Measurements from ENCODE around the gene ELL. TPM values are rescaled to one million over a fixed set of nuclear protein-coding genes. Genes with fewer than 3 reads are reported as not detected.

Gene ELL
- total RNA-seq, 1 donor = 18.5 TPM

GRCh38 chr19:18437491-18438330 lies 84.2 kb downstream of the ELL start, which contains the start of gene ISYNA1:
ISYNA1 (minus strand) TSS chr19:18438133; CDS start chr19:18437979, 154 bp downstream.
- H4K20me1 ChIP-seq (ENCODE audit: insufficient read depth, low read length) = peaks cover 33% of the 10 kb centered on the region

GRCh38 chr19:18436671-18437490 lies 85.0 kb downstream of the ELL start:
- Histone ChIP-seq H4K20me1 (ENCODE audit: insufficient read depth, low read length) (peaks cover 27% of the 10 kb centered on the region), H3K27ac (ENCODE audit: low read depth, low read length) (no peak overlapping the region), H3K79me2 (ENCODE audit: insufficient read depth, low read length) (no peaks in the 10 kb centered on the region), H3K27me3 (ENCODE audit: insufficient read depth, low read length) (no peaks in the 10 kb centered on the region), H3K4me1 (ENCODE audit: insufficient read depth, low read length) (peaks cover 22% of the 10 kb centered on the region), H3K36me3 (ENCODE audit: insufficient read depth, low read length) (peaks cover 11% of the 10 kb centered on the region), H3K4me3 (ENCODE audit: insufficient read depth, low read length) (peak overlapping the region; percentile 68), H3K9me3 (ENCODE audit: low read depth, low read length) (no peaks in the 10 kb centered on the region), H2AFZ (ENCODE audit: low read length) (no peak overlapping the region), H3K4me2 (ENCODE audit: insufficient read depth, low read length) (peak overlapping the region; percentile 77)
- TF ChIP-seq, protein P1, sequence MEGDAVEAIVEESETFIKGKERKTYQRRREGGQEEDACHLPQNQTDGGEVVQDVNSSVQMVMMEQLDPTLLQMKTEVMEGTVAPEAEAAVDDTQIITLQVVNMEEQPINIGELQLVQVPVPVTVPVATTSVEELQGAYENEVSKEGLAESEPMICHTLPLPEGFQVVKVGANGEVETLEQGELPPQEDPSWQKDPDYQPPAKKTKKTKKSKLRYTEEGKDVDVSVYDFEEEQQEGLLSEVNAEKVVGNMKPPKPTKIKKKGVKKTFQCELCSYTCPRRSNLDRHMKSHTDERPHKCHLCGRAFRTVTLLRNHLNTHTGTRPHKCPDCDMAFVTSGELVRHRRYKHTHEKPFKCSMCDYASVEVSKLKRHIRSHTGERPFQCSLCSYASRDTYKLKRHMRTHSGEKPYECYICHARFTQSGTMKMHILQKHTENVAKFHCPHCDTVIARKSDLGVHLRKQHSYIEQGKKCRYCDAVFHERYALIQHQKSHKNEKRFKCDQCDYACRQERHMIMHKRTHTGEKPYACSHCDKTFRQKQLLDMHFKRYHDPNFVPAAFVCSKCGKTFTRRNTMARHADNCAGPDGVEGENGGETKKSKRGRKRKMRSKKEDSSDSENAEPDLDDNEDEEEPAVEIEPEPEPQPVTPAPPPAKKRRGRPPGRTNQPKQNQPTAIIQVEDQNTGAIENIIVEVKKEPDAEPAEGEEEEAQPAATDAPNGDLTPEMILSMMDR (IDR thresholded peaks at IDR 0.05; ENCODE audit: extremely low read depth, low read depth, low read length) = no peak
- peak; percentile 99 for DNase-seq (ENCODE audit: insufficient read length, low spot score, missing footprints)

More at GRCh38 chr19:18437491-18438330, 84.2 kb downstream of the ELL start, which contains the start of gene ISYNA1:
- Histone ChIP-seq H3K27ac (ENCODE audit: low read depth, low read length) (no peak within 1 kb of the TSS), H3K4me2 (ENCODE audit: insufficient read depth, low read length) (peak within 1 kb of the TSS; percentile 77), H3K4me3 (ENCODE audit: insufficient read depth, low read length) (peak within 1 kb of the TSS; percentile 68), H2AFZ (ENCODE audit: low read length) (no peak within 1 kb of the TSS), H3K27me3 (ENCODE audit: insufficient read depth, low read length) (no peaks in the 10 kb centered on the region), H3K79me2 (ENCODE audit: insufficient read depth, low read length) (no peaks in the 10 kb centered on the region), H3K4me1 (ENCODE audit: insufficient read depth, low read length) (peaks cover 22% of the 10 kb centered on the region), H3K36me3 (ENCODE audit: insufficient read depth, low read length) (peaks cover 11% of the 10 kb centered on the region), H3K9me3 (ENCODE audit: low read depth, low read length) (no peaks in the 10 kb centered on the region)
- DNase-seq (ENCODE audit: insufficient read length, low spot score, missing footprints) = peak; percentile 97
- TF ChIP-seq, protein P1 (IDR thresholded peaks at IDR 0.05; ENCODE audit: extremely low read depth, low read depth, low read length) = no peak

GRCh38 chr19:18435842-18436670 lies 85.8 kb downstream of the ELL start:
- no peak overlapping the region for H3K4me3 ChIP-seq (ENCODE audit: insufficient read depth, low read length)
- H3K27ac ChIP-seq (ENCODE audit: low read depth, low read length) = no peak overlapping the region
- H3K79me2 ChIP-seq (ENCODE audit: insufficient read depth, low read length) = no peaks in the 10 kb centered on the region
- DNase-seq (ENCODE audit: insufficient read length, low spot score, missing footprints) = peak; percentile 88
- no peaks in the 10 kb centered on the region for H3K9me3 ChIP-seq (ENCODE audit: low read depth, low read length)
- H4K20me1 ChIP-seq (ENCODE audit: insufficient read depth, low read length) = peaks cover 23% of the 10 kb centered on the region
- TF ChIP-seq, protein P1 (IDR thresholded peaks at IDR 0.05; ENCODE audit: extremely low read depth, low read depth, low read length) = no peak
- H3K4me1 ChIP-seq (ENCODE audit: insufficient read depth, low read length) = peaks cover 22% of the 10 kb centered on the region
- no peaks in the 10 kb centered on the region for H3K27me3 ChIP-seq (ENCODE audit: insufficient read depth, low read length)
- H2AFZ ChIP-seq (ENCODE audit: low read length) = no peak overlapping the region
- peaks cover 11% of the 10 kb centered on the region for H3K36me3 ChIP-seq (ENCODE audit: insufficient read depth, low read length)
- peak overlapping the region; percentile 77 for H3K4me2 ChIP-seq (ENCODE audit: insufficient read depth, low read length)

Data from osteoblast (primary cell).